ENCODE results near the gene POU6F1. TPM values are rescaled to one million over a fixed set of nuclear protein-coding genes. Genes with fewer than 3 reads are reported as not detected.

The POU6F1 gene
- total RNA-seq, 6 donors from 2014 or later, result 6.8 to 28.3 (median 12.9) TPM

DNA sequence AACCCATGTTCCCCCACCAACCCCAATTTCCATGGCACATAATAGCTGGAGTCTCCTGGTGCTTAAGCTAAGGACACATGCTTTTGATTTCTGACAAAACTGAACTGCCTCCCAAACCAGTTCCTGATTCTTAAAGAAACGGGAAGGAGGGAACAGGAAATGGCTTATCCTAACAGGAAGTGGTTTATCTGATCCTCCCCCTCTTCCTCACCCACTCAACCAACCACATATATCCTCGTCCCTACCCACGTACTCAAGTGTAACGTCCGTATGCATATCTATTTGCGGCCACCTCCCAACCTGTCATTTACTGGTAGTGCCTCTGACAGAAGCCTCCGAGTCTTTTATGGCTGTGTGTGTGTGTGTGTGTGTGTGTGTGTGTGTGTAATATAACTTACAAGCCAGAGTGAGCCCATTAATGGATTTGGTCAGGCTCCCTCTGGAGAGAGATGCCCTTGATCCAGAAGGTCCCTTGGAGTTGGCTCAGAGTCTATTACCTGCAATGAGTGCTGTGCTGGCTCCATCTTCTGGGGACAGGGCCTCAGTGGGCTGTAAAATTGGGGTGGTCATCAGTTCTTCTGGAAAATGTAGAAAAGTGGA, 28.5 kb upstream of the POU6F1 start:
- Histone ChIP-seq H3K36me3 (peaks cover 10 to 43% (median 31%) of the 10 kb centered on the region in 4 donors), H3K27me3 (no peaks in the 10 kb centered on the region), H3K4me3 (no peak overlapping the region), H3K9me3 (no peaks in the 10 kb centered on the region), H3K27ac (peak overlapping the region; percentile 64 to 84 (median 73)), H3K4me1 (peaks cover 35 to 51% (median 46%) of the 10 kb centered on the region in 4 donors)
- peak; percentile 78 to 80 for ATAC-seq (ENCODE audit: low FRiP score in 2 of 2)
- peak in 1 of 2 donors; percentile 42 for DNase-seq
- 23 to 35% methylated on average over 7 of the region's 7 CpGs for WGBS, 2 donors
- TF ChIP-seq POLR2A (IDR thresholded peaks at IDR 0.05), result peak in 2 of 4 donors; percentile 11 to 41
- TF ChIP-seq, protein P1, sequence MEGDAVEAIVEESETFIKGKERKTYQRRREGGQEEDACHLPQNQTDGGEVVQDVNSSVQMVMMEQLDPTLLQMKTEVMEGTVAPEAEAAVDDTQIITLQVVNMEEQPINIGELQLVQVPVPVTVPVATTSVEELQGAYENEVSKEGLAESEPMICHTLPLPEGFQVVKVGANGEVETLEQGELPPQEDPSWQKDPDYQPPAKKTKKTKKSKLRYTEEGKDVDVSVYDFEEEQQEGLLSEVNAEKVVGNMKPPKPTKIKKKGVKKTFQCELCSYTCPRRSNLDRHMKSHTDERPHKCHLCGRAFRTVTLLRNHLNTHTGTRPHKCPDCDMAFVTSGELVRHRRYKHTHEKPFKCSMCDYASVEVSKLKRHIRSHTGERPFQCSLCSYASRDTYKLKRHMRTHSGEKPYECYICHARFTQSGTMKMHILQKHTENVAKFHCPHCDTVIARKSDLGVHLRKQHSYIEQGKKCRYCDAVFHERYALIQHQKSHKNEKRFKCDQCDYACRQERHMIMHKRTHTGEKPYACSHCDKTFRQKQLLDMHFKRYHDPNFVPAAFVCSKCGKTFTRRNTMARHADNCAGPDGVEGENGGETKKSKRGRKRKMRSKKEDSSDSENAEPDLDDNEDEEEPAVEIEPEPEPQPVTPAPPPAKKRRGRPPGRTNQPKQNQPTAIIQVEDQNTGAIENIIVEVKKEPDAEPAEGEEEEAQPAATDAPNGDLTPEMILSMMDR (IDR thresholded peaks at IDR 0.05), result no peak
- peak in 3 of 4 donors; percentile 28 to 88 (median 73) for TF ChIP-seq EP300 (IDR thresholded peaks at IDR 0.05)
- peak; percentile 78 to 79 for TF ChIP-seq POLR2AphosphoS5 (IDR thresholded peaks at IDR 0.05)

DNA sequence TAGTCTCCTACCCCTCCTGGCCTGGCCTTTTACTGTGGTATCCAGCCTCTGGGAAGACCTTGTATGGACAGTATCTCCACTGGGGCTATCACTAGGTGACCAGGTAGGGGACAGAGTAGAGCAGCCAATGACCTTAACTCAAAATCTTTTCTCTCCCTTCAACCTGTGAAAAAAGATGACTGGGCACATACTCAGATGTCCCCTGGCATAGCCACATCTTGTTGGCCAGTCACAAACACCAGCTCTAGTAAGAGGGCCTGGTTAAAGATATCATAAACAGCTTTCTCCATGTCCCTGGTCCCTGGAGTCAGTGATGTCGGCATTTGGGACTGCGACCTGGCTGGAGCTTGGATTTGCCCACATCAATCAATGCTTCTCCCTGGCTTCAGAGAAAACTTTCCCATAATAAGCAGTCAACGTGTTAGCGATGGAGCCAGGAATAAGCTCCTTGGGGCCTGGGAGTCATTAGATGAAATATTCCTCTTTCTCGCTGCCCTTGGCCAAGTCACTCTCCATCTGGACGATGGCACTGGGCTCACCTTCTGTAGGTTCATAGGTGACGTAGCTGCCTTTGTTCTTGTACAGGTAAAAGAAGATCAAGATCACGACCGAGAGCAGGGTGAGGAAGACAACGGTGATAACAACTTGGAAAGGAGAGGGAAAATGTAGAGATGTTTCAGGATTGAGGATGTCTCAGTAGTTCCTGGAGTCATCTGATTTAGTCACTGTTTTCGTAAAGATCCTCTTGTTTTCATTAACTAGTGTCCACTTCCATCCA, 27.8 kb upstream of the POU6F1 start:
- Histone ChIP-seq H3K4me1 (peaks cover 42 to 58% (median 53%) of the 10 kb centered on the region in 4 donors), H3K9me3 (no peaks in the 10 kb centered on the region), H3K27ac (peak overlapping the region; percentile 50 to 84 (median 70)), H3K27me3 (no peaks in the 10 kb centered on the region), H3K4me3 (no peak overlapping the region), H3K36me3 (peaks cover 13 to 50% (median 38%) of the 10 kb centered on the region in 4 donors)
- ATAC-seq (ENCODE audit: low FRiP score in 2 of 2), result no peak
- no peak for DNase-seq
- TF ChIP-seq POLR2A (IDR thresholded peaks at IDR 0.05) (no peak), POLR2AphosphoS5 (IDR thresholded peaks at IDR 0.05) (no peak), EP300 (IDR thresholded peaks at IDR 0.05) (no peak)
- TF ChIP-seq, protein P1 (IDR thresholded peaks at IDR 0.05), result no peak
- WGBS, 2 donors, result 81 to 82% methylated on average over 11 of the region's 11 CpGs

DNA sequence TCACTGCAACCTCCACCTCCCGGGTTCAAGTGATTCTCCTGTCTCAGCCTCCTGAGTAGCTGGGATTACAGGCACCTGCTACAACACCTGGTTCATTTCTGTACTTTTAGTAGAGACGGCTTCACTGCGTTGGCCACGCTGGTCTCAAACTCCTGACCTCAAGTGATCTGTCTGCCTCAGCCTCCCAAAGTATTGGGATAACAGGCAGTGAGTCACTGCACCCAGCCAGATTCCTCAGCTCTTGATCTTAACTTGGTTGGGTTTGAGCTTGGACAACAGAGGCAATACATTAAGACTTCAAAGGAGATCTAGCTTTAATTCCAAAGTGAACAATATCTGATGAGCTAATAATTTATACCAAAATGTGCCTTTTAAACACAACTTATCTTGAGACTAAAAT, 26.4 kb upstream of the POU6F1 start:
- DNase-seq (no peak), ATAC-seq (ENCODE audit: low FRiP score in 2 of 2) (no peak)
- Histone ChIP-seq H3K27me3 (no peaks in the 10 kb centered on the region), H3K27ac (no peak overlapping the region), H3K9me3 (no peaks in the 10 kb centered on the region), H3K4me1 (peaks cover 53 to 69% (median 64%) of the 10 kb centered on the region in 4 donors), H3K4me3 (no peak overlapping the region), H3K36me3 (peaks cover 17 to 59% (median 42%) of the 10 kb centered on the region in 4 donors)
- TF ChIP-seq POLR2A (IDR thresholded peaks at IDR 0.05), result no peak
- no peak for TF ChIP-seq EP300 (IDR thresholded peaks at IDR 0.05)
- no peak for TF ChIP-seq POLR2AphosphoS5 (IDR thresholded peaks at IDR 0.05)
- TF ChIP-seq, protein P1 (IDR thresholded peaks at IDR 0.05), result no peak
- WGBS, 2 donors, result 75 to 98% methylated on average over 4 of the region's 4 CpGs

DNA sequence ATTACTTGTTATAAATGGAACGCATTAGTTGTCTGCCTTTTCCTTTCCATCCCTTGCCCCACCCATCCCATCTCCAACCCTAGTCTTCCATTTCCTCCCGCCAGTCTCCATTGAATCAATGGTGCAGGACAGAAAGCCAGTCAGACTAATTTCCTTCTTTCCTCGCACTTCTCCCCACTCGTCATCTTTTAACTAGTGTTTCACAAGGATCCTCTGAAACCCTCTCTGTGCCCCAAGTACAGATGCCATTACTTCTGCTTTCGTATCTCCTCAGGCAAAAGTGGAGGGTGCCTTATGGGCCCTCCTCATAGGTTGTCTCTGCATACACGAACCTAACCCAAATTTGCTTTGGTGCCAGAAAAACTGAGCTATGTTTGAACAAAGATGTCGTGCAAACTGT, 25.0 kb upstream of the POU6F1 start:
- H3K4me3 ChIP-seq, result no peak overlapping the region
- peak overlapping the region in 3 of 4 donors; percentile 31 to 59 (median 40) for H3K27ac ChIP-seq
- TF ChIP-seq, protein P1 (IDR thresholded peaks at IDR 0.05), result no peak
- TF ChIP-seq EP300 (IDR thresholded peaks at IDR 0.05) (no peak), POLR2A (IDR thresholded peaks at IDR 0.05) (no peak)
- peaks cover 53 to 71% (median 63%) of the 10 kb centered on the region in 4 donors for H3K4me1 ChIP-seq
- ATAC-seq (ENCODE audit: low FRiP score in 2 of 2) (no peak), DNase-seq (no peak)
- no peaks in the 10 kb centered on the region for H3K27me3 ChIP-seq
- H3K36me3 ChIP-seq, result peaks cover 17 to 59% (median 42%) of the 10 kb centered on the region in 4 donors
- H3K9me3 ChIP-seq, result no peaks in the 10 kb centered on the region
- WGBS, 2 donors, result 44 to 50% methylated on average over 7 of the region's 7 CpGs

Data from upper lobe of left lung (tissue), 6 donors.